Activated CD4-positive, alpha-beta T cell treated with anti-CD3 and anti-CD28 coated beads for 36 hours (primary cell): ENCODE measurements around the gene AFMID. TPM values are rescaled to one million over a fixed set of nuclear protein-coding genes. Genes with fewer than 3 reads are reported as not detected.

Experiments used
- ATAC-seq: fragments of 200-7000 bp; cut with Tn5 transposase; one replicate; pipeline ENCODE4 v1.10.0; 2021; ENCODE audit warnings: mild to moderate bottlenecking, moderate library complexity
- CTCF ChIA-PET: fragments of 350-600 bp; sonication (Branson Sonifier 250); formaldehyde crosslinking; loops from one replicate; lab custom pipeline; 2021; ENCODE audit warnings: antibody characterized with exemption; lab: Charles Lee
- POLR2A ChIA-PET: fragments of 350-600 bp; sonication (Branson Sonifier 250); formaldehyde crosslinking; loops from one replicate; lab custom pipeline; 2021; ENCODE audit warnings: antibody characterized with exemption, inconsistent platforms; lab: Charles Lee
- DNase-seq: peaks from one replicate; pipeline ENCODE4 v3.0.0-alpha.2; 2020
- H3K27ac Mint-ChIP-seq: one replicate; pipeline ENCODE4 v1.8.0; 2021; ENCODE audit warnings: mixed read lengths
- H3K27me3 Mint-ChIP-seq: one replicate; pipeline ENCODE4 v1.8.0; 2021; ENCODE audit warnings: mixed read lengths
- H3K36me3 Mint-ChIP-seq: one replicate; pipeline ENCODE4 v1.8.0; 2021; ENCODE audit warnings: low read depth, mixed read lengths
- H3K4me1 Mint-ChIP-seq: one replicate; pipeline ENCODE4 v1.8.0; 2021; ENCODE audit warnings: mixed read lengths
- H3K4me3 Mint-ChIP-seq: one replicate; pipeline ENCODE4 v1.8.0; 2021; ENCODE audit warnings: mild to moderate bottlenecking, moderate library complexity, mixed read lengths
- H3K9me3 Mint-ChIP-seq: one replicate; pipeline ENCODE4 v1.8.0; 2021; ENCODE audit warnings: low read depth, mixed read lengths
- intact Hi-C, 2 experiments: fragments of 100-400 bp; cut with DNase I in 1 of 2; cut with micrococcal nuclease in 1 of 2; formaldehyde crosslinking; loops; one replicate each; pipeline versions ENCODE4 v1.14.2 to v1.15.1; 2022 to 2024; cut with DNase I, micrococcal nuclease
- total RNA-seq, 2 experiments: library from RNA; stranded (reverse); gene quantifications; one replicate each; pipeline ENCODE4 v1.2.3, GENCODE V29; 2021

Gene AFMID
- total RNA-seq, 2 experiments from 2014 or later = 26.3 to 26.7 TPM

- no peak for DNase-seq
- no peak for ATAC-seq
- POLR2A ChIA-PET = interaction anchor here (0.6 to 1.1 kb wide), 4 partner anchors 10 to 796 kb away, joined by 3 to 7 read pairs (median 3); no protein-coding TSS in a partner anchor
- Mint-ChIP-seq H3K27ac (peak overlapping the region; percentile 81), H3K27me3 (no peaks in the 10 kb centered on the region), H3K36me3 (peaks cover 46% of the 10 kb centered on the region), H3K4me3 (no peak overlapping the region), H3K4me1 (peaks cover 57% of the 10 kb centered on the region), H3K9me3 (no peaks in the 10 kb centered on the region)
- CTCF ChIA-PET = no interaction called here
- intact Hi-C loops = no loop called here
Observed at GRCh38 chr17:78172249-78173051, 14.7 kb upstream of the AFMID start.

GRCh38 chr17:78173097-78173715, 14.0 kb upstream of the AFMID start:
- peak; percentile 36 for DNase-seq
- Mint-ChIP-seq H3K4me3 (no peak overlapping the region), H3K9me3 (no peaks in the 10 kb centered on the region), H3K36me3 (peaks cover 46% of the 10 kb centered on the region), H3K27me3 (no peaks in the 10 kb centered on the region), H3K27ac (peak overlapping the region; percentile 81), H3K4me1 (peaks cover 57% of the 10 kb centered on the region)
- ATAC-seq = peak; percentile 44
- intact Hi-C loops = no loop called here
- ChIA-PET CTCF (interaction anchor here (1.4 kb wide), 1 partner anchor 60 kb away, joined by 3 read pairs; no protein-coding TSS in a partner anchor), POLR2A (no interaction called here)

- Mint-ChIP-seq H3K4me1 (peaks cover 57% of the 10 kb centered on the region), H3K27ac (no peak overlapping the region), H3K9me3 (no peaks in the 10 kb centered on the region), H3K36me3 (peaks cover 55% of the 10 kb centered on the region), H3K4me3 (no peak overlapping the region), H3K27me3 (no peaks in the 10 kb centered on the region)
- ChIA-PET CTCF (interaction anchor here (0.6 to 4.1 kb wide), 5 partner anchors 13 to 89 kb away, joined by 3 to 21 read pairs (median 4); partner anchors contain the start of genes AFMID and TK1), POLR2A (interaction anchor here (0.6 to 1.2 kb wide), 2 partner anchors 12 to 529 kb away, joined by 4 to 5 read pairs; partner anchors contain the start of gene TK1)
- intact Hi-C loops = no loop called here
- no peak for DNase-seq
- no peak for ATAC-seq
Observed at GRCh38 chr17:78174346-78174869, 12.8 kb upstream of the AFMID start.

- no peak overlapping the region for H3K27ac Mint-ChIP-seq
- intact Hi-C loops = no loop called here
- ATAC-seq (no peak), DNase-seq (no peak)
- H3K4me1 Mint-ChIP-seq = peaks cover 54% of the 10 kb centered on the region
- ChIA-PET CTCF (interaction anchor here (0.6 to 4.1 kb wide), 9 partner anchors 8 to 89 kb away, joined by 3 to 21 read pairs (median 5); partner anchors contain the start of genes AFMID and TK1), POLR2A (interaction anchor here (0.6 to 1.2 kb wide), 3 partner anchors 11 to 530 kb away, joined by 3 to 5 read pairs (median 4); partner anchors contain the start of gene TK1)
- H3K36me3 Mint-ChIP-seq = peaks cover 61% of the 10 kb centered on the region
- no peak overlapping the region for H3K4me3 Mint-ChIP-seq
- H3K27me3 Mint-ChIP-seq = no peaks in the 10 kb centered on the region
- no peaks in the 10 kb centered on the region for H3K9me3 Mint-ChIP-seq
Observed at GRCh38 chr17:78174870-78175642, 12.1 kb upstream of the AFMID start.

GRCh38 chr17:78175643-78175981, 11.6 kb upstream of the AFMID start:
- Mint-ChIP-seq H3K27me3 (no peaks in the 10 kb centered on the region), H3K27ac (no peak overlapping the region), H3K4me1 (peaks cover 52% of the 10 kb centered on the region), H3K4me3 (no peak overlapping the region), H3K36me3 (peaks cover 64% of the 10 kb centered on the region), H3K9me3 (no peaks in the 10 kb centered on the region)
- CTCF ChIA-PET = interaction anchor here (0.6 to 4.1 kb wide), 16 partner anchors 8 to 156 kb away, joined by 3 to 21 read pairs (median 4); partner anchors contain the start of genes AFMID, TK1 and TMC6
- POLR2A ChIA-PET = interaction anchor here (0.9 kb wide), 1 partner anchor 11 kb away, joined by 3 read pairs; no protein-coding TSS in a partner anchor
- ATAC-seq (no peak), DNase-seq (no peak)
- intact Hi-C loops = no loop called here

GRCh38 chr17:78176548-78177025, 10.6 kb upstream of the AFMID start:
- ChIA-PET POLR2A (interaction anchor here (0.5 to 1.0 kb wide), 2 partner anchors 10 to 250 kb away, joined by 4 read pairs; partner anchors contain the start of gene TK1), CTCF (interaction anchor here (0.6 to 4.1 kb wide), 23 partner anchors 10 to 157 kb away, joined by 3 to 21 read pairs (median 4); partner anchors contain the start of genes AFMID, TK1 and TMC6)
- DNase-seq = peak; percentile 86
- no peaks in the 10 kb centered on the region for H3K27me3 Mint-ChIP-seq
- H3K27ac Mint-ChIP-seq = no peak overlapping the region
- H3K36me3 Mint-ChIP-seq = peaks cover 61% of the 10 kb centered on the region
- intact Hi-C loops = loop anchor here (1.0 kb wide), 3 partner anchors 64 to 157 kb away; no protein-coding TSS in a partner anchor
- peak; percentile 77 for ATAC-seq
- H3K4me1 Mint-ChIP-seq = peaks cover 47% of the 10 kb centered on the region
- no peaks in the 10 kb centered on the region for H3K9me3 Mint-ChIP-seq
- H3K4me3 Mint-ChIP-seq = no peak overlapping the region

- H3K27ac Mint-ChIP-seq = no peak overlapping the region
- CTCF ChIA-PET = interaction anchor here (1.3 kb wide), 1 partner anchor 67 kb away, joined by 3 read pairs; no protein-coding TSS in a partner anchor
- no peak for DNase-seq
- no peak for ATAC-seq
- no peak overlapping the region for H3K4me3 Mint-ChIP-seq
- peaks cover 25% of the 10 kb centered on the region for H3K4me1 Mint-ChIP-seq
- POLR2A ChIA-PET = no interaction called here
- intact Hi-C loops = no loop called here
- H3K9me3 Mint-ChIP-seq = no peaks in the 10 kb centered on the region
- H3K27me3 Mint-ChIP-seq = no peaks in the 10 kb centered on the region
- peaks cover 58% of the 10 kb centered on the region for H3K36me3 Mint-ChIP-seq
Observed at GRCh38 chr17:78179372-78179771, 7.8 kb upstream of the AFMID start.

GRCh38 chr17:78180083-78180482, 7.1 kb upstream of the AFMID start:
- Mint-ChIP-seq H3K4me1 (peaks cover 29% of the 10 kb centered on the region), H3K27ac (no peak overlapping the region), H3K36me3 (peaks cover 61% of the 10 kb centered on the region), H3K9me3 (no peaks in the 10 kb centered on the region), H3K27me3 (no peaks in the 10 kb centered on the region), H3K4me3 (no peak overlapping the region)
- DNase-seq = no peak
- CTCF ChIA-PET = no interaction called here
- POLR2A ChIA-PET = no interaction called here
- ATAC-seq = no peak
- intact Hi-C loops = no loop called here

GRCh38 chr17:78180508-78180907, 6.7 kb upstream of the AFMID start:
- ATAC-seq (no peak), DNase-seq (no peak)
- intact Hi-C loops = no loop called here
- Mint-ChIP-seq H3K27ac (no peak overlapping the region), H3K27me3 (no peaks in the 10 kb centered on the region), H3K4me1 (peaks cover 34% of the 10 kb centered on the region), H3K36me3 (peaks cover 59% of the 10 kb centered on the region), H3K4me3 (no peak overlapping the region), H3K9me3 (no peaks in the 10 kb centered on the region)
- ChIA-PET CTCF (interaction anchor here (0.6 to 0.8 kb wide), 2 partner anchors 9 to 44 kb away, joined by 3 read pairs; no protein-coding TSS in a partner anchor), POLR2A (no interaction called here)

- H3K4me3 Mint-ChIP-seq = no peak overlapping the region
- ChIA-PET POLR2A (interaction anchor here (0.6 kb wide), 1 partner anchor 76 kb away, joined by 8 read pairs; no protein-coding TSS in a partner anchor), CTCF (interaction anchor here (0.6 to 1.5 kb wide), 5 partner anchors 20 to 1602 kb away, joined by 3 to 4 read pairs (median 3); no protein-coding TSS in a partner anchor)
- no peak for DNase-seq
- no peak for ATAC-seq
- H3K36me3 Mint-ChIP-seq = peaks cover 60% of the 10 kb centered on the region
- no peak overlapping the region for H3K27ac Mint-ChIP-seq
- no peaks in the 10 kb centered on the region for H3K27me3 Mint-ChIP-seq
- H3K4me1 Mint-ChIP-seq = peaks cover 28% of the 10 kb centered on the region
- intact Hi-C loops = no loop called here
- no peaks in the 10 kb centered on the region for H3K9me3 Mint-ChIP-seq
Observed at GRCh38 chr17:78182504-78182903, 4.7 kb upstream of the AFMID start.
